ENCODE results near the gene SLC16A10. TPM values are rescaled to one million over a fixed set of nuclear protein-coding genes. Genes with fewer than 3 reads are reported as not detected.
"Not testable (repeated sequence)": the region's sequence is repeated elsewhere in the genome, so short reads cannot be mapped to it uniquely, and the experiment has no call there.

SLC16A10 gene
- polyA plus RNA-seq, 4 donors: 21.2 to 29.6 (median 25.3) TPM

DNA sequence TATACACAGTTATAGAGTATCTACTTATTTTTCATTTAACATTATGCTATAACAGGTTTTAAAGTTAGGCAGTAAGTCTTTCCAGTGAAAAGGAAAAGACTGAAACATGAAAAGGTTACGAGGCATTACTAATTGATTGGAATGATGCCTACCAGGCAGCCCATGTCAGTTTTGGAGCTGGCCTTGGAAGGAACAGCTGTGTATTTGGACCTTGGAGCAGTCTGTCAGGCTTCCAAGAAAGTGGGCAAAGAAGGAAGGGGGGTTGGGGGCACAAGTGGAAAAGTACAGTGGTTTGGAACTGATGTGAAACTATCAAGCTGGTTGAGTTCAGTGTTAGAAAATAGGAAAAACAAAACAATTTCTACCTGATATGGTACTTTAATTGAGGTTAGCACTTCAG is 41.7 kb downstream of the SLC16A10 start:
- no peak for DNase-seq (ENCODE audit: low read depth in 4 of 4, low spot score in 2 of 4)

DNA sequence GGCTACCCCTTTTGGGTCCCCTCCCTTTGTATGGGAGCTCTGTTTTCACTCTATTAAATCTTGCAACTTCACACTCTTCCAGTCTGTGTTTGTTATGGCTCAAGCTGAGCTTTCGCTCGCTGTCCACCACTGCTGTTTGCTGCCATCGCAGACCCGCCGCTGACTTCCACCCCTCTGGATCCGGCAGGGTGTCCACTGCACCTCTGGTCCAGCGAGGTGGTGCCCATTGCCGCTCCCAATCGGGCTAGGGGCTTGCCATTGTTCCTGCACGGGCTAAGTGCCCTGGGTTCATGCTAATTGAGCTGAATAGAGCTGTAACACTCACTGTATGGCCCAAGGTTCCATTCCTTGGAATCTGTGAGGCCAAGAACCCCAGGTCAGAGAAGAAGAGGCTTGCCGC is 43.7 kb downstream of the SLC16A10 start:
- not testable (repeated sequence) for DNase-seq (ENCODE audit: low read depth in 4 of 4, low spot score in 2 of 4)

DNA sequence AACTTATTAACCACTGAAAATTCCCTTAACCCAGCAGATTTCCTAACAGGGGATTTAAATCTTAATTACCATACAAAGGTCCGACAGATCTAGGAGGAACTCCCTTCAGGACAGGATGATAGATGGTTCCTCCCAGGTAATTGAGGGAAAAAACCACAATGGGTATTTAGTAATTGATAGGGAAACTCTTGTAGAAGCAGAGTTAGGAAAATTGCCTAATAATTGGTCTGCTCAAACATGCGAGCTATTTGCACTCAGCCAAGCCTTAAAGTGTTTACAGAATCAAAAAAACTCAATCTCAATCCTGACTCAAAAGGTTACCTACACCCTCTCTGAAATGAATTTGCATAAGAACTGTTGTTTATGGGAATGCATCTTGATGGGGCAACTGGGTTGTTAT is 45.4 kb downstream of the SLC16A10 start:
- DNase-seq (ENCODE audit: low read depth in 4 of 4, low spot score in 2 of 4): not testable (repeated sequence)

DNA sequence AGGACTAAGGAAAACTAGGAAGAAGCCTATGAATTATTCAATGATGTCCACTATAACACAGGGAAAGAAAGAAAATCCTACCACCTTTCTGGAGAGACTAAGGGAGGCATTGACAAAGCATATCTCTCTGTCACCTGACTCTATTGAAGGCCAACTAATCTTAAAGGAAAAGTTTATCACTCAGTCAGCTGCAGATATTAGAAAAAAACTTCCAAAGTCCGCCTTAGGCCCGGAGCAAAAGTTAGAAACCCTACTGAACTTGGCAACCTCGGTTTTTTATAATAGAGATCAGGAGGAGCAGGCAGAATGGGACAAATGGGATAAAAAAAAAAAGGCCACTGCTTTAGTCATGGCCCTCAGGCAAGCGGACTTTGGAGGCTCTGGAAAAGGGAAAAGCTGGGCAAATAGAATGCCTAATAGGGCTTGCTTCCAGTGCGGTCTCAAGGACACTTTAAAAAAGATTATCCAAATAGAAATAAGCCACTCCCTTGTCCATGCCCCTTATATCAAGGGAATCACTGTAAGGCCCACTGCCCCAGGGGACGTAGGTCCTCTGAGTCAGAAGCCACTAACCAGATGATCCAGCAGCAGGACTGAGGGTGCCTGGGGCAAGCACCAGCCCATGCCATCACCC is 47.0 kb downstream of the SLC16A10 start:
- DNase-seq (ENCODE audit: low read depth in 4 of 4, low spot score in 2 of 4): not testable (repeated sequence)

DNA sequence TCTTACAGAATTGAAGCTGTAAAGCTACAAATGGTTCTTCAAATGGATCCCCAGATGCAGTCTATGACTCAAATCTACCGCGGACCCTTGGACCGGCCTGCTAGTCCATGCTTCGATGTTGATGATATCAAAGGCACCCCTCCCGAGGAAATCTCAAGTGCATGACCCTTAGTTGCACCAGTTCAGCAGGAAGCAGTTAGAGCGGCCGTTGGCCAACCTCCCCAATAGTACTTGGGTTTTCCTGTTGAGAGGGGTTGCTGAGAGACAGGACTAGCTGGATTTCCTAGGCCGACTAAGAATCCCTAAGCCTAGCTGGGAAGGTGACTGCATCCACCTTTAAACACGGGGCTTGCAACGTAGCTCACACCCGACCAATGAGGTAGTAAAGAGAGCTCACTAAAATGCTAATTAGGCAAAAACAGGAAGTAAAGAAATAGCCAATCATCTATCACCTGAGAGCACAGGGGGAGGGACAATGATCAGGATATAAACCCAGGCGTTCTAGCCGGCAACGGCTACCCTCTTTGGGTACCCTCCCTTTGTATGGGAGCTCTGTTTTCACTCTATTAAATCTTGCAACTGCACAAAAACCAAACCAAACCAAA is 50.3 kb downstream of the SLC16A10 start:
- DNase-seq (ENCODE audit: low read depth in 4 of 4, low spot score in 2 of 4): not testable (repeated sequence)

DNA sequence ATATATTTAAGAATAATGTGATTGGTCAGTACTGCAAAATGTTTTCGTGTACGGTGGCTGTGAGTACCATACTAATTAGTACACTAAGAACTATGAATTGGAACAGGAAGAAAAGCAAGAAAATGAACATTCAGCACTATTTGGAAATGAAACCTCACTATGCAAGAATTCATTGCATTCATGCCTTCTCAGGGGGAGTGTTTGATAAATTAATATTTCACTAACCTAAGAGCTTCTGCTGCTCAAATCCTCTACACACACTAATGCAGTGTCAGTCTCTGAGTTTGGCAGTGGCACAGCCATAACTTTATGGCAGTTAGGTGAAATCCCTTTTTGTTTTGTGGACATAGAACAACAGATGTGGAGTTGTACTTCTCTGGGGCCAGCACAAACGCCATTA is 60.1 kb downstream of the SLC16A10 start:
- DNase-seq (ENCODE audit: low read depth in 4 of 4, low spot score in 2 of 4): no peak

DNA sequence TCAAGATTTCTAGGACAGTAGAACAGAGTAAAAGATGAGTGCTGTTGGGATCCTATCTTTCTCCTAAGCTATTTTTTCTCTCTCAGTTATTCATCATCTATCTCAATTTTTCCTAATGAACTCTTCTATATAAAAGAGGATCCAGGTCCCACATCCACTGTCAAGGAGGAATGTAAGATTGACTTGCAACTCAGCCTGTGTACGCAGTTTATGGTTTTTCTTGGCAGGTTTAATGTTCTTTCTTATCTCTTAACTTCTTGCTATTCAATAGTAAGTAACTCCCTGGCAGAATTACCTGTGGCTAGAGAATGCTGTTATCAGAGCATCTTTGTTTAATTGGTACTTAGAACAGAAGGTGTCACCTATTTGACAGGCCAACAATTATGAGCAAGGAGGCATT is 60.8 kb downstream of the SLC16A10 start:
- no peak for DNase-seq (ENCODE audit: low read depth in 4 of 4, low spot score in 2 of 4)

DNA sequence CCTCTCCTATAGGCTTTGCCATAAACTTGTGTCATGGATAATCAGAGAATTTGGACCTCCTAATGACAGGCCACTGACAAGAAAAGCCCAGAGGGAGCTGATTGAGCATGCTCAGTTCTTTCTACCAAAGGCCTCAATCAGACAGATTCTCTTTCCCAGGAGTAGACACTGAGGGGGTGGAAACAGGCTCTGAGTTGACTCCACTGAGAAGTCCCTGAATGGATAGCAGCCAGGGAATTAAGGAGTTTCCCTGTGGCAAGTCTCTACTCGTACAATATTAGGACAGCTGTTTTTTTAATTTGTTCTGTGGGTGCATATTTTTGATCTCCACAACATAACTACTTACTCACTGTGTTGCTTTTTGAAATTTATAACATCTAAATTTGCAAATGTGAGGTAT is 63.3 kb downstream of the SLC16A10 start:
- no peak for DNase-seq (ENCODE audit: low read depth in 4 of 4, low spot score in 2 of 4)

DNA sequence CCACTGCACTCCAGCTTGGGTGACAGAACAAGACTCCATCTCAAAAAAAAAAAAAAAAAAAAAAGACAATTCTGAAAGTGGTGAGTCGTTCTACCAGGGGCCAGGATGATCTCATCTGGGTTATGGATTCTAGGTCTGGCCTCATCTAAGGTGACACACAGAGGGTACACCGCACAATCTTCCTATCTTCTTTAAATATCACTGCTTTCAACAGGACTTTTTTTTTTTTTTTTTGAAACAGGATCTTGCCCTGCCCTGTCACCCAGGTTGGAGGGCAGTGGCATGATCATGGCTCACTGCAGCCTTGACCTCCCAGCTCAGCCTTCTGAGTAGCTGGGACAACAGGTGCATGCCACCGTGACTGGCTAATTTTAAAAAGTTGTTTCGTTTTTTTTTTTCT is 67.7 kb downstream of the SLC16A10 start:
- no peak for DNase-seq (ENCODE audit: low read depth in 4 of 4, low spot score in 2 of 4)

DNA sequence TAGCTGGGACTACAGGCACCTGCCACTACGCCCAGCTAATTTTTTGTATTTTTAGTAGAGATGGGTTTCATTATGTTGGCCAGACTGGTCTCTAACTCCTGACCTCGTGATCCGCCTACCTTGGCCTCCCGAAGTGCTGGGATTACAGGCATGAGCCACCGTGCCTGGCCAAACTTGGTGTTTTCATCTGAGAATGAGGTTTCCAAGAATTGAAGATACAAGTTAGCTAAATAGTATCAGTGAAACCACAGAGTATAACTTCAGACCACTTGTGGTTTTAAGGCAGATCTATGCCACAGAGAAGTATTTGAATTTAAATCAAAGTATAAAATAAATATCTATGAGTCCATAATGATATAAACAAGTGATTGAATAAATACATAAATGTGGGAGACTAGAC is 70.1 kb downstream of the SLC16A10 start:
- no peak for DNase-seq (ENCODE audit: low read depth in 4 of 4, low spot score in 2 of 4)

DNA sequence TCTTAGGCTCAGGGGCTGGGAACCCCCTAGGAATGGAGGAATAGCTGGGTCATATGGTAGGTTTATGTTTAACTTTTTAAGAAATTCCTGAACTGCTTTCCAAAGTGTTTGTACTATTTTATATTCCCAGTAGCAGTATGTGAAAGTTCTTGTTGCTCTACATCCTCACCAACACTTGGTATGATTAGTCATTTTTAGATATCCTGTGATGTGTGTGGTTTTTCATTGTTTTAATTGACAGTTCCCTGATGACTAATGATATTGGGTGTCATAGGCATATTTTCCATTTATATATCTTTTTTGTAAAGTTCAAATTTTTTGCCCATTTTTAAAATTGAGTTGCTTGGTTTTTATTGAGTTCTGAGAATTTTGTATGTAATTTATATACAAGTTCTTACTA is 72.3 kb downstream of the SLC16A10 start:
- DNase-seq (ENCODE audit: low read depth in 4 of 4, low spot score in 2 of 4): no peak

DNA sequence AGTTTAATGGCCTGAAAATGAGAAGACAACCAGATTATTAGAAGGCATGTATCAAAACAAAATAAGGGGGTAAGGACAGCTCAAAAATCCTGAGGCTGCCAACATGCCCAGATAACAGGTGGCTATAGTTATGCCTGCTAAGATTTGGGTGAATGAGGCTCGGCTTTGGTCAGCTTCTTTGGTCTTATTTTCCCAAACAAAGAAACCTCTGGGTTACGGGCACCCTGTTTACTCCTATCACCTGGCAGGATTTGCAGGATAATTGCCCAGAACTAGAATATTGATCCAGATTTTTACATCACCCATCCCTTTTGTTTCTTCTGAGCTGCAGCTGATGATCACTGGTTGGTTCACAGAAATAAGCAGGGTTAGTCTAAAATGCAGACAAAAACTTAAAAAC is 74.3 kb downstream of the SLC16A10 start:
- no peak for DNase-seq (ENCODE audit: low read depth in 4 of 4, low spot score in 2 of 4)

DNA sequence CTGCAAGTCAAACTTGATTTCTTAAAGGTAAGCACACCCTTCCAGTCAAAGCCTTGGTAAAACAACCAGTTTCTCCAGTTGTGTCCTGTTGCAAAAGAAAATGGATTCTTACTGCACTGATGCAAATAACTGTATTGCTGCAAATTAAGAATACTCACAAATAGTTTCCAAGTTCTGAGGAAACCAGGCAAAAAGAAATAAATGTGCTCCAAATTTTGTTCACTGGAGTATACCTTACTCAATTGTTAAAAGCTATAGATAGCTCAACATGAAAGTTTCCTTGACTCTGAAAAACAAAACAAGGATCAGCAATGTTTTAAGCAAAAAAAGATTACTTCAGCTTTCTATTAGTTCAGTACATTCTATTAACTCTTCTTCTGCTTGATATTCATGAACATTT is 75.2 kb downstream of the SLC16A10 start:
- no peak for DNase-seq (ENCODE audit: low read depth in 4 of 4, low spot score in 2 of 4)

DNA sequence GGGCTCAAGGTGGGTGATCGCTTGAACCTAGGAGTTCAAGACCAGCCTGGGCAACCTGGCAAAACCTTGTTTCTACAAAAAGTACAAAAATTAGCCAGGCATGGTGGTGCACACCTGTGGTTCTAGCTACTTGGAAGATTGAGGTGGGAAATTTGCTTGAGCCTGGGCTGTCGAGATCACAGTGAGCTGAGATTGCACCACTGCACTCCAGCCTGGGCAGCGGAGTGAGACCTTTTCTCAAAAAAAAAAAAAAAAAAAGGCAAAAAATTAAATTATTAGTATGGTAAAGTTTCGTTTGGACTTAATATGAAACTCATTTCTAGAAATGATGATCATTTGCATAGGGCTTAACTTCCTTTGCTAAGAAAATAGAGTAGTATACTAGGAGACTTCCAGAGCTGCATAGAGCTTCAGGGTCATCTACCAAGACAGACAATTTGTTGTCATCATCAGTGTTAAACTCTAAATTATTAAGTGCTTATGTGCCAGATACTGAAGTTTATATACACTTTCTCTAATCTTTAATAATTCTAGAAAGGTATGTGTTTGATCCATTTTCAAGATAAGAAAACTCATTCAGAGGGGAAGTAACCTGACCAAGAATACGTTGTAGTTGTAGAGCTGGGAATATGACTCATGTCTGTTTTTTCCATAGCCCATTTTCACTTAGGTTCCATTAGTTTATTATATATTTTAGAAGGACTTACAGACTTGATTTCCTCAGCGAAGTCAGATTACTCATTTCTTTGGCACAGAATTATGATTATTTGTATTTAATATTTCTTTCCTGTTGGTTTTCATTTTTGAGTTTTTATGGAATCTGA is 84.5 kb downstream of the SLC16A10 start:
- DNase-seq (ENCODE audit: low read depth in 4 of 4, low spot score in 2 of 4): no peak

DNA sequence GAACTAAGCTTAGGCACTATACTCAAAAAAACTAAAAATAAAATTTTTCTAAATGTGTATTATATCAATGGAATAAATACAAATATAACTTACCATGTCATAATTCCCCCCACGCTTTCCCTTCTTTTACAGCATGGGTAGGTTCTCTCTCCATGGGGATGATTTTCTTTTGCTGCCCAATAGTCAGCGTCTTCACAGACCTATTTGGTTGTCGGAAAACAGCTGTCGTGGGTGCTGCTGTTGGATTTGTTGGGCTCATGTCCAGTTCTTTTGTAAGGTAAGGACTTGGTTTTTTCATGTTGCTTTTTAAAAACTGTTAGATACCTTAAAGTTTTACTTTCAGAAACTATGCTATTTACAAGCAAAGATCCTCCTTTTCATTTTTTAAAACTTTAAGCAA is 85.3 kb downstream of the SLC16A10 start:
- DNase-seq (ENCODE audit: low read depth in 4 of 4, low spot score in 2 of 4): no peak

DNA sequence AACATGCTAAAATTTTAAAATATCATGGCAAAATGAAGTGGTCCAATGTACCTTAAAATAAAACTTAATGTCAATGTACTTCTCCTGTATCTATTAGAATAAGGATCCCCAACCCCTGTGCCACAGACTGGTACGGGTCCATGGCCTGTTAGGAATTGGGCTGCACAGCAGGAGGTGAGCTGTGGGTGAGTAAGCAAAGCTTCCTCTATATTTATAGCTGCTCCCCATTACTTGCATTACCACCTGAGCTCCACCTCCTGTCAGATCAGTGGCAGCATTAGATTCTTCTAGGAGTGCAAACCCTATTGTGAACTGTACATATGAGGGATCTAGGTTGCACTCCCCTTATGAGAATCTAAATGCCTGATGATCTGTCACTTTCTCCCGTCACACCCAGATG is 86.0 kb downstream of the SLC16A10 start:
- DNase-seq (ENCODE audit: low read depth in 4 of 4, low spot score in 2 of 4): no peak

DNA sequence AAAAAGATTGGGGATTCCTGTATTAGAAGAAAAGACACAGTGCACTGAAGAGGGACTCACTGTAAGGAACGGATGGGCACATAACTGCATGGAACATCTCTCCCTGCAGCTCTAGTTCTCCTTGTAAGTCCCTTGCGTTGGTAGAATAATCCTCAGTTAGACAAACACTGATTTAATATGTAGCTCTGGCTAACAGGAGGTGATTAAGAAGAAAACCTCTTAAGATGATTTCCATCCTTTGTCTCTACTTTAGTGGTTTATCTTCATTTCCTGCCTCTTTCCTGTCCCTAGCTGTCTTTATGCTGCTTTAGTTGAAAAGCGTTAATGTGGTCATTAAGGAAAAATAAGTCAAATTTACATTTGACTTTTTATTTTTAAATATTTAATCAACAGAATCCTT is 86.6 kb downstream of the SLC16A10 start:
- DNase-seq (ENCODE audit: low read depth in 4 of 4, low spot score in 2 of 4): no peak

DNA sequence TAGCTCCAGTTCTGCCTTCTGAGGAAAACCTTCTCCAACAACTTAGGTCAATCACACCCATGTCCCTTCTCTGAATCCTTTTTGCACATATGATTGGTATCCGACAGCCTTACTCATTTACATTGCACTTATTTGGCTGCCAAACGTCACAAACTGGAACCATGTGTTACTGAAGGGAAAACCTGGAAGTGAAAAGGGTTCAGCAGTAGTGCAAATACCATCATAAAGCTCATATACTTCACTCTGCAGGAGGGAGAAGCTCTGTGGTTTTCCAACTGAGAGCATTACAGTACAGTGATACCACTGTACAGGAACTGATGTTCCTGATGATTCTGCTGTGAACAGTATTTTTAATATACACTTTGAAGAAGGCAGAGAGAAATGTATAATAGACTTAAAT is 87.8 kb downstream of the SLC16A10 start:
- no peak for DNase-seq (ENCODE audit: low read depth in 4 of 4, low spot score in 2 of 4)

DNA sequence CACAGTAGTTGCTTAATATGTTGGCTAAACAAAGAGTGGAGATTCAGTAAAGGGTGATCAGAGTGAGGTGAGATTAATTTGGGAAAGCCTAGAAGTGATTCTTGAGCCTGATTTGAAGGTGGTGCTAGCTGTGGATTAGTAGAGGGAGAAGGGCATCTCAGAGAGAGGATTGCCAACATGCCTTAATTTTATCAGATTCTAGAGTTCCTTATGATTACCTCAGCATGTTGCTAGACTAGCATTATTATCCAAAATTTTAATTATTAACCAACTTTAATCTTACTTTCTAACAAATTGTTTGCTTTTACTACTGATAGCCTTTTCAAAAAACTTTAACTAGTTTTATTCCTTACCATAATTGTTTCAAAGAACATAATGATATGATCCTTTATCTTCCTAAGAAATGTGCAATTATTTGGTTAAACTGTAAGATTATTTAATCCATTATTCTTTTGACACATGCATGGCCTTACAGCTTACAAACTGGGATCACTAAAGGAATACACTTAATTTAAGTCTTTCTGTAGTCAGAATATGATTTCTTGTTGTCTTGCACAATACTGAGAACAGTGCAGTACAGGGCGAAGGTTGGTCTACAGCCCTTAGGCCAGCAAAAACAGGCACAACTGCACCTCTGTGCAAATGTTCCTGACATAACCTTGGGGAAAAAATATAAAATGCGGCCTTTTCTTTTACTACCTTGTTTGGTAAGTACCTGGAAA is 88.9 kb downstream of the SLC16A10 start:
- DNase-seq (ENCODE audit: low read depth in 4 of 4, low spot score in 2 of 4): no peak

DNA sequence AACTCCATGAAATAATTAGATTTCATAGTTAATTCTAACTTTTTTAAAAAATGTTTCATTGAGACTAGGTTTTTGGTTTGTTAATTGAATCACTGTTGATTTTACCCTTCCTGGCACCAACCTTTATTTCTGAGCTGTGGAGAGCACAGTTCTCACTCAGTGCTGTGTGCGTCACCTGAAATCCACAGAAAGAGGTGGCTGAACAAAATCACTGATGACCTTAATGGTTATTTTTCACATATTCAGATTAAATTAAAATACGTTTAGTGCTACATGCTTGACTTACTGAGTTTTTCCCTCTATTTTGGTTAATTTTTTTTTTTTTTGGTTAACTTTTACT is 89.4 kb downstream of the SLC16A10 start:
- no peak for DNase-seq (ENCODE audit: low read depth in 4 of 4, low spot score in 2 of 4)

DNA sequence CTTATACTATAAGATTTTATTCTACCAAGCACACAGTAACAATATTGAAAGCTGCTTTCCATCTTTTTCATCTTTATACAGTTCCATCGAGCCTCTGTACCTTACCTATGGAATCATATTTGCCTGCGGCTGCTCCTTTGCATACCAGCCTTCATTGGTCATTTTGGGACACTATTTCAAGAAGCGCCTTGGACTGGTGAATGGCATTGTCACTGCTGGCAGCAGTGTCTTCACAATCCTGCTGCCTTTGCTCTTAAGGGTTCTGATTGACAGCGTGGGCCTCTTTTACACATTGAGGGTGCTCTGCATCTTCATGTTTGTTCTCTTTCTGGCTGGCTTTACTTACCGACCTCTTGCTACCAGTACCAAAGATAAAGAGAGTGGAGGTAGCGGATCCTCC is 89.8 kb downstream of the SLC16A10 start:
- DNase-seq (ENCODE audit: low read depth in 4 of 4, low spot score in 2 of 4): no peak

Measured in left renal cortex interstitium (tissue), 4 donors.